SK-N-MC (cell line): ENCODE results near the gene FYB2.

Source experiments
- EZH2 ChIP-seq: fragments of 200-600 bp; sonication (generic); IDR thresholded peaks from one replicate; pipeline ENCODE4 v1.6.1; 2017; ENCODE audit warnings: antibody characterized with exemption
- FOXP2 ChIP-seq: optimal IDR thresholded peaks from 2 replicates; pipeline ENCODE3; 2011; ENCODE audit warnings: mild to moderate bottlenecking, moderate library complexity; ENCODE audit not compliant: insufficient read depth; ENCODE audit errors: extremely low read length, control extremely low read depth
- POLR2AphosphoS5 ChIP-seq: IDR thresholded peaks from 2 replicates; pipeline ENCODE4 v1.6.1; 2012; ENCODE audit warnings: mild to moderate bottlenecking, low read depth, low read length, borderline replicate concordance

GRCh38 chr1:56820755-56821461 lies 1.7 kb upstream of the FYB2 start:
- TF ChIP-seq EZH2 (no peak), POLR2AphosphoS5 (no peak), FOXP2 (no peak)
